Liver (tissue), 9 donors: ENCODE data around the gene SLCO2A1. TPM values are rescaled to one million over a fixed set of nuclear protein-coding genes. Genes with fewer than 3 reads are reported as not detected.

Source experiments
- DNase-seq: peaks from one replicate; pipeline ENCODE4 v3.0.0-alpha.2; 2017; ENCODE audit warnings: low spot score
- H3K27ac ChIP-seq, 2 donors: one replicate each; pipeline ENCODE4 v1.7.0; 2013; ENCODE audit warnings: inconsistent platforms in 2 of 2, low read length in 2 of 2, control low read depth in 1 of 2, low read depth in 1 of 2, mild to moderate bottlenecking in 1 of 2
- H3K27me3 ChIP-seq, 4 donors: one replicate each; pipeline versions ENCODE4 v1.6.1 to v1.7.0; 2013; ENCODE audit warnings: low read length in 3 of 4, inconsistent platforms in 1 of 4, mild to moderate bottlenecking in 1 of 4, moderate library complexity in 1 of 4; ENCODE audit not compliant: control insufficient read depth in 4 of 4, insufficient read depth in 4 of 4
- H3K36me3 ChIP-seq, 4 donors: one replicate each; pipeline versions ENCODE4 v1.6.1 to v1.7.0; 2013; ENCODE audit warnings: low read length in 3 of 4, mild to moderate bottlenecking in 3 of 4, low read depth in 1 of 4, moderate library complexity in 1 of 4; ENCODE audit not compliant: control insufficient read depth in 4 of 4, insufficient read depth in 3 of 4
- H3K4me1 ChIP-seq, 4 donors: one replicate each; pipeline versions ENCODE4 v1.6.1 to v1.7.0; 2013; ENCODE audit warnings: low read length in 3 of 4, mild to moderate bottlenecking in 3 of 4, moderate library complexity in 1 of 4; ENCODE audit not compliant: control insufficient read depth in 4 of 4, insufficient read depth in 4 of 4
- H3K4me3 ChIP-seq, 3 donors: one replicate each; pipeline versions ENCODE4 v1.6.1 to v1.7.0; 2013; ENCODE audit warnings: low read length in 3 of 3, control low read depth in 1 of 3, low read depth in 1 of 3, mild to moderate bottlenecking in 1 of 3
- H3K9ac ChIP-seq, 2 donors: one replicate each; pipeline ENCODE4 v1.7.0; 2013; ENCODE audit warnings: low read length in 2 of 2, mild to moderate bottlenecking in 2 of 2, moderate library complexity in 2 of 2, control low read depth in 1 of 2, low read depth in 1 of 2
- H3K9me3 ChIP-seq, 4 donors: one replicate each; pipeline versions ENCODE4 v1.6.1 to v1.7.0; 2013; ENCODE audit warnings: low read length in 3 of 4; ENCODE audit not compliant: control insufficient read depth in 4 of 4
- EGR1 ChIP-seq, 2 donors: IDR thresholded peaks; 2 replicates each; pipeline ENCODE4 v1.6.1; 2016 to 2018; ENCODE audit warnings: antibody characterized with exemption in 2 of 2, low read depth in 2 of 2
- FOXA1 ChIP-seq: IDR thresholded peaks from 2 replicates; pipeline ENCODE4 v1.6.1; 2016; ENCODE audit warnings: antibody characterized with exemption
- FOXA2 ChIP-seq: IDR thresholded peaks from 2 replicates; pipeline ENCODE4 v1.6.1; 2016; ENCODE audit warnings: antibody characterized with exemption
- GABPA ChIP-seq, 2 donors: IDR thresholded peaks in 1 of 2; conservative IDR thresholded peaks in 1 of 2; 2 replicates each; pipeline ENCODE4 v1.6.1; 2016; ENCODE audit warnings: antibody characterized with exemption in 2 of 2, mild to moderate bottlenecking in 1 of 2, moderate library complexity in 1 of 2
- HNF4A ChIP-seq, 2 donors: conservative IDR thresholded peaks; 2 replicates each; pipeline ENCODE4 v1.6.1; 2016; ENCODE audit warnings: antibody characterized with exemption in 2 of 2, mild to moderate bottlenecking in 2 of 2
- HNF4G ChIP-seq: IDR thresholded peaks from 2 replicates; pipeline ENCODE4 v1.6.1; 2016; ENCODE audit warnings: antibody characterized with exemption
- NR2F2 ChIP-seq: IDR thresholded peaks from 2 replicates; pipeline ENCODE4 v1.6.1; 2016; ENCODE audit warnings: antibody characterized with exemption
- RAD21 ChIP-seq, 2 donors: IDR thresholded peaks; 2 replicates each; pipeline ENCODE4 v1.6.1; 2016; ENCODE audit warnings: antibody characterized with exemption in 2 of 2, mild to moderate bottlenecking in 2 of 2
- REST ChIP-seq: IDR thresholded peaks from 2 replicates; pipeline ENCODE4 v1.6.1; 2016; ENCODE audit warnings: antibody characterized with exemption, mild to moderate bottlenecking
- RXRA ChIP-seq, 2 donors: IDR thresholded peaks; 2 replicates each; pipeline ENCODE4 v1.6.1; 2017 to 2018; ENCODE audit warnings: antibody characterized with exemption in 2 of 2, mild to moderate bottlenecking in 1 of 2
- SP1 ChIP-seq: IDR thresholded peaks from 2 replicates; pipeline ENCODE4 v1.6.1; 2018; ENCODE audit warnings: antibody characterized with exemption, mild to moderate bottlenecking
- TAF1 ChIP-seq: conservative IDR thresholded peaks from 2 replicates; pipeline ENCODE4 v1.6.1; 2016; ENCODE audit warnings: antibody characterized with exemption, mild to moderate bottlenecking
- YY1 ChIP-seq: IDR thresholded peaks from 2 replicates; pipeline ENCODE4 v1.6.1; 2016; ENCODE audit warnings: antibody characterized with exemption, mild to moderate bottlenecking
- ZBTB33 ChIP-seq: IDR thresholded peaks from 2 replicates; pipeline ENCODE4 v1.6.1; 2016; ENCODE audit warnings: antibody characterized with exemption
- WGBS: extraction: QIAGEN DNeasy Blood & Tissue Kit; methylation state at CpG from one replicate; pipeline ENCODE4 v1.1.7; 2013; 5-methylcytosine and 5-hydroxymethylcytosine counted together
- polyA plus RNA-seq, 2 donors: library from polyadenylated mRNA; stranded (reverse) in 1 of 2; unstranded in 1 of 2; fragments of 200-250 nt in 1 of 2; fragments of >200 nt in 1 of 2; fragmentation: Nextera tagmentation in 1 of 2; extraction: Ambion mirVana in 1 of 2; gene quantifications; one replicate each; pipeline versions ENCODE4 v1.2.1 to v1.2.3, GENCODE V29; 2013 to 2015
- total RNA-seq, 2 donors: library from RNA; depleted of rRNA; stranded (reverse); fragments of >200 nt; gene quantifications; one replicate each; pipeline ENCODE4 v1.2.3, GENCODE V29; 2014
- donor health status: healthy.
- donor health status: healthy.
- donor health status: healthy.
- donor health status: healthy.
- donor health status: healthy.

Gene SLCO2A1
- total and polyA plus RNA-seq, 4 donors: 0.56 to 3.1 (median 2.2) TPM

- WGBS: 49% methylated on average over 10 of the region's 10 CpGs
- Histone ChIP-seq H3K9me3 (no peaks in the 10 kb centered on the region), H3K27ac (no peak overlapping the region), H3K4me3 (no peak overlapping the region), H3K4me1 (peaks cover 0 to 5% (median 2%) of the 10 kb centered on the region in 4 donors), H3K36me3 (no peaks in the 10 kb centered on the region), H3K27me3 (no peaks in the 10 kb centered on the region), H3K9ac (no peak overlapping the region)
- no peak for TF ChIP-seq NR2F2
- TF ChIP-seq FOXA2: no peak
- no peak for TF ChIP-seq HNF4G
- no peak for TF ChIP-seq EGR1 (IDR thresholded peaks at IDR 0.05; ENCODE audit: low read depth in 2 of 2)
- TF ChIP-seq GABPA (IDR thresholded peaks at IDR 0.05 in 1 of 2, conservative IDR thresholded peaks at IDR 0.05 in 1 of 2): no peak
- TF ChIP-seq ZBTB33: no peak
- no peak for TF ChIP-seq RAD21 (IDR thresholded peaks at IDR 0.05)
- no peak for TF ChIP-seq YY1
- no peak for TF ChIP-seq FOXA1
- TF ChIP-seq SP1: no peak
- no peak for TF ChIP-seq REST
- TF ChIP-seq TAF1: no peak
- no peak for TF ChIP-seq HNF4A (conservative IDR thresholded peaks at IDR 0.05)
- TF ChIP-seq RXRA (IDR thresholded peaks at IDR 0.05): no peak
- DNase-seq: peak; percentile 32
Observed at GRCh38 chr3:134060561-134061385, 31.0 kb upstream of the SLCO2A1 start.

- H3K9ac ChIP-seq: no peak overlapping the region
- no peaks in the 10 kb centered on the region for H3K36me3 ChIP-seq
- 52% methylated on average over 9 of the region's 9 CpGs for WGBS
- no peak overlapping the region for H3K27ac ChIP-seq
- H3K27me3 ChIP-seq: no peaks in the 10 kb centered on the region
- no peak overlapping the region for H3K4me3 ChIP-seq
- H3K9me3 ChIP-seq: no peaks in the 10 kb centered on the region
- peak; percentile 37 for TF ChIP-seq NR2F2
- TF ChIP-seq RAD21 (IDR thresholded peaks at IDR 0.05): no peak
- peaks cover 0 to 5% (median 2%) of the 10 kb centered on the region in 4 donors for H3K4me1 ChIP-seq
- DNase-seq: peak; percentile 31
Observed at GRCh38 chr3:134059671-134060560, 30.2 kb upstream of the SLCO2A1 start.
